Endothelial cell of umbilical vein (primary cell): ENCODE results near the gene ASXL1.

ENCODE experiments used
- EZH2 ChIP-seq: IDR thresholded peaks from 2 replicates; pipeline ENCODE4 v1.6.1; 2012; ENCODE audit warnings: borderline replicate concordance, low read depth, mild to moderate bottlenecking, moderate library complexity, low read length, inconsistent platforms; ENCODE audit not compliant: severe bottlenecking
- GATA2 ChIP-seq: IDR thresholded peaks from 2 replicates; pipeline ENCODE4 v1.7.0; 2011; ENCODE audit warnings: low read depth, mild to moderate bottlenecking, moderate library complexity, mixed read lengths, low read length; ENCODE audit not compliant: insufficient read length, insufficient read depth
- JUN ChIP-seq: IDR thresholded peaks from 2 replicates; pipeline ENCODE4 v1.6.1; 2011; ENCODE audit warnings: borderline replicate concordance, low read depth; ENCODE audit not compliant: insufficient read length, insufficient read depth
- MYC ChIP-seq: IDR thresholded peaks from one replicate; pipeline ENCODE4 v1.6.1; 2011; ENCODE audit warnings: mild to moderate bottlenecking, low read depth, low read length
- POLR2A ChIP-seq: IDR thresholded peaks from 2 replicates; pipeline ENCODE4 v1.6.1; 2012; ENCODE audit warnings: low read depth, mild to moderate bottlenecking, control low read depth, low read length
- POLR2AphosphoS5 ChIP-seq: IDR thresholded peaks from 2 replicates; pipeline ENCODE4 v1.6.1; 2012; ENCODE audit warnings: low read depth, mild to moderate bottlenecking, control low read depth, low read length, moderate library complexity; ENCODE audit not compliant: insufficient read depth
- TF ChIP-seq, protein P1 (sequence below), 2 donors: IDR thresholded peaks; 1 replicate in 1 of 2; 2 replicates in 1 of 2; pipeline ENCODE4 v1.5.1; 2011; ENCODE audit warnings: low read length in 2 of 2, mild to moderate bottlenecking in 2 of 2, moderate library complexity in 2 of 2, control low read depth in 1 of 2, inconsistent platforms in 1 of 2, low read depth in 1 of 2; ENCODE audit not compliant: insufficient read depth in 1 of 2; ENCODE audit errors: extremely low read depth in 1 of 2

DNA sequence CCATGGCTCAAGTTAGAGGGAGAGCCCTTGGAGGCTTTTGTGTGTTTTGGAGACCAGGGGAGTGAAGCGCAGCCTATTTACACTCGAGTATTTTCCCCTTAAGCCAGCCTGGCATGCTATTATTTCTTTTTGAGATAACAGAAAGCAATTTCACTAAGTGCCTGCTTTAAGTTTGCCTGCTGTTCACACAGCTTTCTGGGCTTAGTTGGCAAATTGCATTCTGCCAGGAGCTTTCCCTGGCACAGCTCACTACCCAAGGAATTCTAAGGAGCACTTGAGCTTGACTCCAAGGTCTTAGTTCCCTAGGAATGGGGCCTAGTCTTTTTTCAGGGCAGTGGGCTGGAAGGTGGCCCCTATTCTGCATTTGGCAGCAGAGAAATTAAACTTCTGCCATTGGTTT lies 19.0 kb upstream of the ASXL1 start:
- TF ChIP-seq EZH2 (no peak), MYC (no peak), JUN (no peak), POLR2A (no peak), GATA2 (no peak), POLR2AphosphoS5 (no peak)
- TF ChIP-seq, protein P1, sequence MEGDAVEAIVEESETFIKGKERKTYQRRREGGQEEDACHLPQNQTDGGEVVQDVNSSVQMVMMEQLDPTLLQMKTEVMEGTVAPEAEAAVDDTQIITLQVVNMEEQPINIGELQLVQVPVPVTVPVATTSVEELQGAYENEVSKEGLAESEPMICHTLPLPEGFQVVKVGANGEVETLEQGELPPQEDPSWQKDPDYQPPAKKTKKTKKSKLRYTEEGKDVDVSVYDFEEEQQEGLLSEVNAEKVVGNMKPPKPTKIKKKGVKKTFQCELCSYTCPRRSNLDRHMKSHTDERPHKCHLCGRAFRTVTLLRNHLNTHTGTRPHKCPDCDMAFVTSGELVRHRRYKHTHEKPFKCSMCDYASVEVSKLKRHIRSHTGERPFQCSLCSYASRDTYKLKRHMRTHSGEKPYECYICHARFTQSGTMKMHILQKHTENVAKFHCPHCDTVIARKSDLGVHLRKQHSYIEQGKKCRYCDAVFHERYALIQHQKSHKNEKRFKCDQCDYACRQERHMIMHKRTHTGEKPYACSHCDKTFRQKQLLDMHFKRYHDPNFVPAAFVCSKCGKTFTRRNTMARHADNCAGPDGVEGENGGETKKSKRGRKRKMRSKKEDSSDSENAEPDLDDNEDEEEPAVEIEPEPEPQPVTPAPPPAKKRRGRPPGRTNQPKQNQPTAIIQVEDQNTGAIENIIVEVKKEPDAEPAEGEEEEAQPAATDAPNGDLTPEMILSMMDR (IDR thresholded peaks at IDR 0.05; ENCODE audit: extremely low read depth in 1 of 2, insufficient read depth in 1 of 2, low read depth in 1 of 2, low read length in 2 of 2) = no peak
